HG03064 (cell line): ENCODE data around the gene USB1.

ENCODE experiments used
- ATAC-seq: cut with Tn5 transposase; IDR thresholded peaks from one replicate; pipeline ENCODE4 v1.9.1; 2021; ENCODE audit warnings: low read depth; ENCODE audit not compliant: unreplicated experiment

The USB1 gene

GRCh38 chr16:58030136-58030840 lies 29.1 kb downstream of the USB1 start:
- ATAC-seq: no peak

DNA sequence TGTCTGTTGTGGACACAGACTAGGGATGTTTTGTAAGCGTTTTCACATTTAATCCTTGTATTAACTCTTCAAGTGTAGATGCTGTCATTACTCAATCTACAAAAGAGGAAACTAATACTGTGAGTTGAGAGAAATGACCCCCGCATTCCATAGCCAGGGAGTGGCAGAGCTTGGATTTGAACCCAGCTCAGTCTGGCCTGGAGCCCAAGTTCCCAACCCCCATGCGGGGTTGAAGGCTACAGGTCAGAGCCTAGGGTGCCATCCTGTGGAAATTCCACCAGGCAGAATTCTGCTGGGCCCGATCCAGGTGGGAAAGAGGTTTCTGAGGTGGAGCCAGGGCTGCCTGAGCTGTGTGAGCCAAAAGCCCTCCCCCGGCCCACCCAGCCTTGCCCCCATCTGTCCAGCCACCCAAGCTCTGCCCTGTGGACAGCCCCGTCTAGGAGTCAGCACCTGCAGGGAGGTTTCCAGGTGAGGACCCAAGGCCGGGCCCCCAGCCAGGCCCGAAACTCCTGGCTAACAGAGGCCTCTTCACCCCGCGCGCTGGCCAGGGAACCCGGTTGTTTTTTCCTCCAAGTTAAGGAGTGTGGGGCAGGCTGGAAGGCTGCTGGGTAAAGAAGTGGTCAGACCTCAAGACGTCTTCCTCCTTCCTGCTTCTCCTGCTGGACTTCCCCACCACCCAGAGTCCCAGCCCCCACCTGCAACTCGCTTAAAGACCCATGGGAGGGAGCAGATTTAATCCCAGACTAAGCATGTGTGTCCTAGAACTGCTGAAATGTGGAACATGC lies 30.0 kb downstream of the USB1 start:
- ATAC-seq: no peak

GRCh38 chr16:58032710-58033293 lies 31.6 kb downstream of the USB1 start:
- no peak for ATAC-seq

DNA sequence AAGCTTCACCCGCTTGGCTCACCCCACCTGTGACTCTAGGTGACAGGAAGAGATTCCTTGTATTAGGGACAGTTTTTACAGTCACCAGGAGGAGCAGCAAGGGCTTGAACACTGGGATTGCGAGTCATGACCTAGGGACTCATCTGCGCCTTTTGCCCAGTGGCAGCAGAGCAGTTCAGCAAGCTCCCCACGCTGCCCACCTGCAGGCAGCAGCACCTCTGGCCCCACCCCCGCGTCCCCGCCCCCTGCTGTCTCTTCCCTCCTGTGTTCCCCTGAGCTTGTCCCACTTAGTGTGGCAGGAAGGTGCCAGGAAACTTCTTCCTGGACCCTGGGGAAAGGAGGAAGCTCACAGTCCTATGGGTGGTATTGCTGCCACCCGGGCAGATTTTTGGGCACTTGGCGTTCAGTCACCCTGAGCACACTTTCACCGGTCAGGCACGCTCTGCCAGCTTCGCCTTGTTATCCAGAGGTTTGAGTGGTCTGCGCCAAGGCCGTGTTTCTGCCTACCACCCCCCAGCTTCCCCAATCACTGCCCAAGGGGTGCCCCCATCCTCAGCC lies 33.0 kb downstream of the USB1 start:
- ATAC-seq: no peak

- no peak for ATAC-seq
Measured at GRCh38 chr16:58034774-58035173, 33.6 kb downstream of the USB1 start.

GRCh38 chr16:58035356-58036170 lies 34.4 kb downstream of the USB1 start:
- ATAC-seq: no peak

DNA sequence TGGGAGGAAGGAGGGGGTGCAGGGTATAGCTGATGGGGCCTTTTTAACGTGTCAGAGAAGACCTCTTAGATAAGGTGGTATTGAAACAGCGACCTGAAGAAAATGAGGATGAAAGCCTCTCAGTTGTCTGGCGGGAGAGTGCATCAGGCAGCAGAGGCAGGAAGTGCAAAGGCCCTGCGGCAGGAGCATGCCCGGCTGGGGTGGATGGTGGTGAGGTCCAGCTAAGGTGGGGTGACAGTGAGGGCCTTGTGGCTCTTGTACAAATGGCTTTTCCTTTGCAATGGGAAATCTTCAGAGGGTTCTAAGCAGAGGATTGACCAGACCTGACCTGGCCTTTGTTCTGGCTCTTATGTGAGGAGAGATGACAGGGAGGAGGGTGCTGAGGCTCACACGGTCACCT lies 35.7 kb downstream of the USB1 start:
- no peak for ATAC-seq

DNA sequence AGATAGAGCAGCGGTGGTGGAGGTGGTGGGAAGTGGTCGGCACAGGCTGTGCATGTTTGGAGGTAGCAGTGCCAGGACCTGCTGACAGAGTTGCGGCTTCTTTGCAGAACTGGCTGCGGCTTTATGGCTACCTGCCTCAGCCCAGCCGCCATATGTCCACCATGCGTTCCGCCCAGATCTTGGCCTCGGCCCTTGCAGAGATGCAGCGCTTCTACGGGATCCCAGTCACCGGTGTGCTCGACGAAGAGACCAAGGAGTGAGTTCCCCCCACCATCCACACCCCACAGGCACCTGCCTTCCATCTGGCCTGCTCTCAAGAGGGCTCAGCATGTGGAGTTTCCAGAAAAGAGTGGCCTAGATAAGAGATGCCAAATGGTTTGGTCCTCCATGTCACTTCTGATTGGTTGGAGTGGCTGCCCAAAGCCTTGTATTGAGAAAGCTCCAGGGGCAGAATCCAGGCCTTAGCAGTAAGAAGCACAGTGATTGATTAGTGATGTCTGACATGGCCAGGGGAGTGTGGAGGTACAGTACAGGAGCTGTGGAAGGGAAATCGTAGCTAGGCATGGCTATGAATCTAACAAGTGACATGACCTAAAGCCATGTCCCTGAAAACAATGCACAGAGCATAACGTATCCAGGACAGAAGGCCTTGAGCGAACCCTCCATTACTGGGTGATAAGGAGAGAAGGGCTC lies 36.3 kb downstream of the USB1 start:
- ATAC-seq: no peak

DNA sequence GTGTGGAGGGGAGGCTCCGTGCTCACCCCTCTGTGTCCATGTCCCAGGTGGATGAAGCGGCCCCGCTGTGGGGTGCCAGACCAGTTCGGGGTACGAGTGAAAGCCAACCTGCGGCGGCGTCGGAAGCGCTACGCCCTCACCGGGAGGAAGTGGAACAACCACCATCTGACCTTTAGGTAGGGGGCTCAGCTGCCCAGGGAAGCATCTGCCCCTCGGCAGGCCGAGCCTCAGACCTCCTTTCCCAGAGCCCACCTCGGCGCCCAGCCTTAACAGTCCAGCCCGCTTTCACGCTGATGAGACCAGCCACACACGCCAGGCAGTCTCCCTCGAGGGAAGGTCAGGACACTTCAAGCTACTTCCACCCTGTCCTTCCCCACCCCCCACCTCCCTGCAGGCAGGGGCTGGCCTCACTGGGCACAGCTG lies 37.0 kb downstream of the USB1 start:
- no peak for ATAC-seq

DNA sequence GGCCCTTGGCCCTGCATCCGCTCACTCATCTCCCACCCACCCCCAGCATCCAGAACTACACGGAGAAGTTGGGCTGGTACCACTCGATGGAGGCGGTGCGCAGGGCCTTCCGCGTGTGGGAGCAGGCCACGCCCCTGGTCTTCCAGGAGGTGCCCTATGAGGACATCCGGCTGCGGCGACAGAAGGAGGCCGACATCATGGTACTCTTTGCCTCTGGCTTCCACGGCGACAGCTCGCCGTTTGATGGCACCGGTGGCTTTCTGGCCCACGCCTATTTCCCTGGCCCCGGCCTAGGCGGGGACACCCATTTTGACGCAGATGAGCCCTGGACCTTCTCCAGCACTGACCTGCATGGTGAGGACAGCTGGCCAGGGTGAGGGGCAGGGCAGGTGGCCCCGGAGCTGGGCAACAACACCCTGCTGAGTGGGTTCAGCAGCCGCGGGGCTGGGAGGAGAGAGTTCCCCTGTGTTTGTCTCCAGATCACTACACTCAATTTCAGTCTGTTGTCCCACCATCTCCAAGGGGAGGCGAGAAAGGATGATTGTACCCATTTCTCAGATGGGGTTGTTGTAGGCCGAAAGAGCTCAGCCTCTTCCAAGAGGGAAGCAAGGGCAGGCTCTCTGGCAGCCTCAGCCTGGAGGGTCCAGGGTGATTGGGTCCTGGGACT lies 38.8 kb downstream of the USB1 start:
- no peak for ATAC-seq

GRCh38 chr16:58040496-58040846 lies 39.3 kb downstream of the USB1 start:
- ATAC-seq: no peak

GRCh38 chr16:58040945-58041627 lies 39.9 kb downstream of the USB1 start:
- ATAC-seq: no peak

DNA sequence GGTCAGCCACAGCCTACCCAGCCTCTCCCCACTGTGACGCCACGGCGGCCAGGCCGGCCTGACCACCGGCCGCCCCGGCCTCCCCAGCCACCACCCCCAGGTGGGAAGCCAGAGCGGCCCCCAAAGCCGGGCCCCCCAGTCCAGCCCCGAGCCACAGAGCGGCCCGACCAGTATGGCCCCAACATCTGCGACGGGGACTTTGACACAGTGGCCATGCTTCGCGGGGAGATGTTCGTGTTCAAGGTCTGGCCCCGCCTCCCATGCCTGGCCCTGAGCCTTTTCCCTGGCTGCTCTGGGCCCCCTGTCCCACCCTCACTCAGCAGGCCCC lies 40.4 kb downstream of the USB1 start:
- no peak for ATAC-seq

DNA sequence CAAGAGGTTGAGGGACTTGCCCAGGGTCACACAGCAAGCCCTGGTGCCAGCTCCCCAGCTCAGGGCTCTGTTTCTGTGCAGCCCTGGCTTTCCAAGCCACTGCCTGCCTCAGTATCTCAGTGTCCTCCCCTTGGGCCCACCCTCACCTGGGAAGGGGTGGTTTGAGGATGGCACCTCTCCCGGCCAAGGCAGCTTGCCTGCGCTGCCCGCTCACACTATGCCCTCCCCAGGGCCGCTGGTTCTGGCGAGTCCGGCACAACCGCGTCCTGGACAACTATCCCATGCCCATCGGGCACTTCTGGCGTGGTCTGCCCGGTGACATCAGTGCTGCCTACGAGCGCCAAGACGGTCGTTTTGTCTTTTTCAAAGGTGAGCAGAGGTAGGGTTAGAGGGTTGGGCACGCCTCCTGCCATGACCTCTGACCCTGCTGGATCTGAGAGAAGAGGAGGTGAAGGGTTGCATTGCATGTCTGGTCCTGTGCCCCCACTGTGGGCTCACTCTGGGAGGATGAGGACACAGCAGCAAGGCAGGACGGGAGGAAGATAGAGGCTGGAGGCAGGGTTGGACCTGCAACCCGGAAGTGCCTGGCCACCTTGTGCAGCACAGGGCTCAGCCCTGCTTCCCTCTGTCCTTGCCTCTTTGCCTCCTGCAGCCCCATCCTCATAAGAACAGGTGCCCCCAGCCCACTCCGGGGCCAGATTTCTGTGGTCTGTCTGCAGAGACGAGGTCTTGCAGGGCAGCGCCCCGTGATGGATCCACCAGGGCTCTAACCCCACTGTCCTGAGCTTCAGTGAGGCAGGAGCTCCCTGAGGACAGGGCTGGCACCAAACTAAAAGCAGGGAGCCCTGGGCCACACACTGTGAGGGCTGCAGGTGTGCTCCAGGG lies 41.0 kb downstream of the USB1 start:
- ATAC-seq: no peak

- no peak for ATAC-seq
Measured at GRCh38 chr16:58042886-58043515, 41.8 kb downstream of the USB1 start.

- no peak for ATAC-seq
Measured at GRCh38 chr16:58043571-58044155, 42.5 kb downstream of the USB1 start.

GRCh38 chr16:58044266-58045019 lies 43.2 kb downstream of the USB1 start:
- no peak for ATAC-seq
